ENCODE results near the gene STX10. TPM values are rescaled to one million over a fixed set of nuclear protein-coding genes. Genes with fewer than 3 reads are reported as not detected.

Gene STX10
- total RNA-seq, 8 experiments from 2014 or later = 23.4 to 57.5 (median 34.1) TPM

- WGBS, 10 experiments = 56 to 100% (median 100%) methylated on average over 1 to 3 of the region's 3 CpGs; no CpG with 5 or more reads in 4 of the 10 experiments
- ATAC-seq (replicated peaks in 6 of 8) = no peak
These were observed 9.5 kb upstream of the STX10 start for GRCh38 chr19:13159713-13160112.

GRCh38 chr19:13155472-13156359 lies 5.5 kb upstream of the STX10 start:
- in situ Hi-C loops (cut with MboI; ENCODE audit: low pct_unique_long_range_greater_than_20kb in 2 of 9, low sequenced_read_pairs in 9 of 9, unreplicated experiment in 9 of 9) = no loop called here
- WGBS, 10 experiments = 0 to 17% (median 0%) methylated on average over 1 to 10 of the region's 55 CpGs; no CpG with 5 or more reads in 6 of the 10 experiments
- Histone ChIP-seq H3K4me1 (replicated peaks in 1 of 2) (peaks cover 6 to 7% of the 10 kb centered on the region in 2 donors), H3K4me3 (peak overlapping the region; percentile 55 to 89 (median 82)), H3K27ac (peak overlapping the region; percentile 91 to 97)
- ATAC-seq (replicated peaks in 6 of 8) = peak; percentile 1 to 31 (median 9)

More at GRCh38 chr19:13159713-13160112, 9.5 kb upstream of the STX10 start:
- in situ Hi-C loops (cut with MboI; ENCODE audit: low pct_unique_long_range_greater_than_20kb in 2 of 9, low sequenced_read_pairs in 9 of 9, unreplicated experiment in 9 of 9) = no loop called here
- H3K4me3 ChIP-seq = no peak overlapping the region
- H3K4me1 ChIP-seq (replicated peaks in 1 of 2) = peaks cover 19 to 20% of the 10 kb centered on the region in 2 donors
- H3K27ac ChIP-seq = no peak overlapping the region

GRCh38 chr19:13154911-13155471 lies 4.8 kb upstream of the STX10 start:
- Histone ChIP-seq H3K4me1 (replicated peaks in 1 of 2) (peaks cover 6 to 7% of the 10 kb centered on the region in 2 donors), H3K4me3 (peak overlapping the region; percentile 55 to 89 (median 82)), H3K27ac (peak overlapping the region; percentile 91 to 97)
- WGBS, 10 experiments = 0 to 3% (median 0%) methylated on average over 1 to 11 of the region's 24 CpGs; no CpG with 5 or more reads in 6 of the 10 experiments
- peak in 3 of 8 experiments; percentile 0 to 2 (median 1) for ATAC-seq (replicated peaks in 6 of 8)
- in situ Hi-C loops (cut with MboI; ENCODE audit: low pct_unique_long_range_greater_than_20kb in 2 of 9, low sequenced_read_pairs in 9 of 9, unreplicated experiment in 9 of 9) = no loop called here

- peak in 1 of 8 experiments; percentile 0 for ATAC-seq (replicated peaks in 6 of 8)
- 0 to 2% (median 0%) methylated on average over 1 to 7 of the region's 21 CpGs; no CpG with 5 or more reads in 4 of the 10 experiments for WGBS, 10 experiments
- Histone ChIP-seq H3K4me3 (peak overlapping the region; percentile 55 to 89 (median 82)), H3K27ac (peak overlapping the region; percentile 91 to 97), H3K4me1 (replicated peaks in 1 of 2) (peaks cover 6 to 7% of the 10 kb centered on the region in 2 donors)
- in situ Hi-C loops (cut with MboI; ENCODE audit: low pct_unique_long_range_greater_than_20kb in 2 of 9, low sequenced_read_pairs in 9 of 9, unreplicated experiment in 9 of 9) = no loop called here
These were observed 4.1 kb upstream of the STX10 start for GRCh38 chr19:13154241-13154778.

- no peak for ATAC-seq (replicated peaks in 6 of 8)
- peaks cover 6 to 9% of the 10 kb centered on the region in 2 donors for H3K4me1 ChIP-seq (replicated peaks in 1 of 2)
- in situ Hi-C loops (cut with MboI; ENCODE audit: low pct_unique_long_range_greater_than_20kb in 2 of 9, low sequenced_read_pairs in 9 of 9, unreplicated experiment in 9 of 9) = no loop called here
- 0 to 4% (median 0%) methylated on average over 3 to 49 of the region's 69 CpGs; no CpG with 5 or more reads in 5 of the 10 experiments for whole genome bisulfite sequencing, 10 experiments
- peak overlapping the region; percentile 91 to 97 for H3K27ac ChIP-seq
- H3K4me3 ChIP-seq = peak overlapping the region; percentile 55 to 89 (median 82)
These were observed 3.5 kb upstream of the STX10 start for GRCh38 chr19:13153569-13154240.

- H3K4me3 ChIP-seq = peak overlapping the region; percentile 55 to 89 (median 82)
- 0% methylated on average over 1 to 10 of the region's 59 CpGs; no CpG with 5 or more reads in 5 of the 10 experiments for WGBS, 10 experiments
- peak; percentile 5 to 48 (median 40) for ATAC-seq (replicated peaks in 6 of 8)
- in situ Hi-C loops (cut with MboI; ENCODE audit: low pct_unique_long_range_greater_than_20kb in 2 of 9, low sequenced_read_pairs in 9 of 9, unreplicated experiment in 9 of 9) = no loop called here
- peak overlapping the region; percentile 91 to 97 for H3K27ac ChIP-seq
- H3K4me1 ChIP-seq (replicated peaks in 1 of 2) = peaks cover 6 to 9% of the 10 kb centered on the region in 2 donors
These were observed 2.9 kb upstream of the STX10 start for GRCh38 chr19:13152974-13153568.

- no peak for ATAC-seq (replicated peaks in 6 of 8)
- Histone ChIP-seq H3K27ac (peak overlapping the region; percentile 91 to 97), H3K4me1 (replicated peaks in 1 of 2) (peaks cover 6 to 9% of the 10 kb centered on the region in 2 donors), H3K4me3 (peak overlapping the region; percentile 55 to 89 (median 82))
- 0% methylated on average over 2 to 10 of the region's 25 CpGs; no CpG with 5 or more reads in 3 of the 10 experiments for WGBS, 10 experiments
- in situ Hi-C loops (cut with MboI; ENCODE audit: low pct_unique_long_range_greater_than_20kb in 2 of 9, low sequenced_read_pairs in 9 of 9, unreplicated experiment in 9 of 9) = no loop called here
These were observed 2.3 kb upstream of the STX10 start for GRCh38 chr19:13152356-13152973.

- Histone ChIP-seq H3K27ac (peak overlapping the region; percentile 91 to 97), H3K4me1 (replicated peaks in 1 of 2) (peaks cover 6 to 9% of the 10 kb centered on the region in 2 donors), H3K4me3 (peak overlapping the region; percentile 55 to 89 (median 82))
- peak; percentile 12 to 65 (median 57) for ATAC-seq (replicated peaks in 6 of 8)
- WGBS, 10 experiments = 0 to 8% (median 0%) methylated on average over 1 to 22 of the region's 71 CpGs; no CpG with 5 or more reads in 5 of the 10 experiments
- in situ Hi-C loops (cut with MboI; ENCODE audit: low pct_unique_long_range_greater_than_20kb in 2 of 9, low sequenced_read_pairs in 9 of 9, unreplicated experiment in 9 of 9) = no loop called here
These were observed 1.6 kb upstream of the STX10 start for GRCh38 chr19:13151605-13152355.

- in situ Hi-C loops (cut with MboI; ENCODE audit: low pct_unique_long_range_greater_than_20kb in 2 of 9, low sequenced_read_pairs in 9 of 9, unreplicated experiment in 9 of 9) = no loop called here
- no peak for ATAC-seq (replicated peaks in 6 of 8)
These were observed 893 bp upstream of the STX10 start for GRCh38 chr19:13150931-13151604.

GRCh38 chr19:13149628-13150186 lies 468 bp downstream of the STX10 start:
- peaks cover 0 to 3% of the 10 kb centered on the region in 2 donors for H3K4me1 ChIP-seq (replicated peaks in 1 of 2)
- ATAC-seq (replicated peaks in 6 of 8) = peak; percentile 1 to 10 (median 5)
- H3K27ac ChIP-seq = peak overlapping the region; percentile 43 to 80
- in situ Hi-C loops (cut with MboI; ENCODE audit: low pct_unique_long_range_greater_than_20kb in 2 of 9, low sequenced_read_pairs in 9 of 9, unreplicated experiment in 9 of 9) = no loop called here
- WGBS, 10 experiments = 0% methylated on average over 1 of the region's 46 CpGs; no CpG with 5 or more reads in 9 of the 10 experiments
- H3K4me3 ChIP-seq = peak overlapping the region; percentile 55 to 89 (median 82)

More at GRCh38 chr19:13150931-13151604, 893 bp upstream of the STX10 start:
- 0 to 4% (median 0%) methylated on average over 2 to 10 of the region's 34 CpGs; no CpG with 5 or more reads in 7 of the 10 experiments for WGBS, 10 experiments
- Histone ChIP-seq H3K4me1 (replicated peaks in 1 of 2) (peaks cover 3% of the 10 kb centered on the region in 2 donors), H3K4me3 (peak overlapping the region; percentile 55 to 89 (median 82)), H3K27ac (peak overlapping the region; percentile 76 to 80)
